OCI-LY1 (cell line): Measurements from ENCODE around the gene CLEC16A.

Source experiments
- H2AFZ ChIP-seq: fragments of 200-600 bp; sonication (generic), shearing (Covaris generic); 2 replicates; pipeline ENCODE4 v1.6.0; 2014; ENCODE audit warnings: antibody characterized with exemption, mild to moderate bottlenecking, low read length
- H3F3A ChIP-seq: fragments of 200-600 bp; sonication (generic), shearing (Covaris generic); 2 replicates; pipeline ENCODE4 v1.6.0; 2014; ENCODE audit warnings: mild to moderate bottlenecking, antibody characterized with exemption, low read length, moderate library complexity; ENCODE audit not compliant: insufficient read depth
- H3K27ac ChIP-seq: fragments of 200-600 bp; sonication (generic); 2 replicates; pipeline ENCODE4 v1.5.1; 2014; ENCODE audit warnings: low read length, mixed run types, mild to moderate bottlenecking, low read depth; ENCODE audit not compliant: poor library complexity, severe bottlenecking
- H3K27me3 ChIP-seq: fragments of 200-600 bp; sonication (generic); 2 replicates; pipeline ENCODE4 v1.6.0; 2014; ENCODE audit warnings: antibody characterized with exemption, mild to moderate bottlenecking, low read length, moderate library complexity; ENCODE audit not compliant: insufficient read depth
- H3K36me3 ChIP-seq: fragments of 200-600 bp; sonication (generic); 2 replicates; pipeline ENCODE4 v1.6.1; 2014; ENCODE audit warnings: mild to moderate bottlenecking, antibody characterized with exemption, low read length, moderate library complexity, mixed read lengths; ENCODE audit not compliant: insufficient read depth
- H3K4me1 ChIP-seq: fragments of 200-600 bp; sonication (generic); 2 replicates; pipeline ENCODE4 v1.5.1; 2014; ENCODE audit warnings: mild to moderate bottlenecking, low read length, moderate library complexity; ENCODE audit not compliant: insufficient read depth, severe bottlenecking
- H3K4me2 ChIP-seq: fragments of 200-600 bp; sonication (generic), shearing (Covaris generic); 2 replicates; pipeline ENCODE4 v1.6.1; 2014; ENCODE audit warnings: low read length
- H3K4me3 ChIP-seq: fragments of 200-600 bp; sonication (generic); 2 replicates; pipeline ENCODE4 v1.5.1; 2014; ENCODE audit warnings: low read length, low read depth, mild to moderate bottlenecking, mixed read lengths; ENCODE audit not compliant: poor library complexity, severe bottlenecking
- H3K79me2 ChIP-seq: fragments of 200-600 bp; shearing (Covaris generic); 2 replicates; pipeline ENCODE4 v1.6.1; 2016; ENCODE audit warnings: mixed run types, low read length, mixed read lengths; ENCODE audit not compliant: insufficient read depth
- H3K9ac ChIP-seq: fragments of 200-600 bp; sonication (generic), shearing (Covaris generic); 2 replicates; pipeline ENCODE4 v1.6.1; 2014; ENCODE audit warnings: mild to moderate bottlenecking, low read length, mixed read lengths
- H3K9me2 ChIP-seq: fragments of 200-600 bp; sonication (generic), shearing (Covaris generic); 2 replicates; pipeline ENCODE4 v1.6.1; 2014; ENCODE audit warnings: low read depth, mild to moderate bottlenecking, low read length, mixed read lengths
- H3K9me3 ChIP-seq: fragments of 200-600 bp; shearing (Covaris generic); 2 replicates; pipeline ENCODE4 v1.6.1; 2014; ENCODE audit warnings: low read length, mixed read lengths
- H4K20me1 ChIP-seq: fragments of 200-600 bp; sonication (generic), shearing (Covaris generic); 2 replicates; pipeline ENCODE4 v1.6.0; 2016; ENCODE audit warnings: mild to moderate bottlenecking, low read length; ENCODE audit not compliant: insufficient read depth
- CTCF ChIP-seq: fragments of 200-600 bp; sonication (generic), shearing (Covaris generic); IDR thresholded peaks from 2 replicates; pipeline ENCODE4 v1.5.1; 2017; ENCODE audit warnings: mild to moderate bottlenecking, antibody characterized with exemption, low read length, moderate library complexity, mixed read lengths
- EZH2 ChIP-seq: fragments of 200-600 bp; sonication (generic), shearing (Covaris generic); IDR thresholded peaks from 2 replicates; pipeline ENCODE4 v1.8.0; 2017; ENCODE audit warnings: borderline replicate concordance, mixed run types, mild to moderate bottlenecking, antibody characterized with exemption, low read length, moderate library complexity, mixed read lengths

CLEC16A gene

DNA sequence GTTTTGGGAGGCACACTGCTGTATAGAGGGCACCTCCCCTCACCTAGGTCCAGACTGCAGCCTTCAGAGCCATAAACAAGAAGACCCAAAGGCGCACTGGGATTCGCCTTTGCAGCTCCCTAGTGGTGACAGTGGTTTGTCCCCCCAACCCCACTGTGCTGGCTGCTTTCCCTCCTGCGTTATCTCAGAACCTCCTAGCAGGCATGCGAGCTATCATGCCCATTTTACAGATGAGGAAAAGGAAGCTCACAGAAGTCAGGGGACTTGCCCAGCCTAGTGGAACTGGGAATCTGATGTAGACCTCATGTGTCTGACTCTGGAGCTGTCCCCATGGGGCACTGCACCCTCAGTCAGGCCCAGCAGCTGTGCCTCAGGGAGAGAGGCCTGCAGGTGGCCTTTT, 115.2 kb downstream of the CLEC16A start:
- Histone ChIP-seq H3K4me1 (peaks cover 19% of the 10 kb centered on the region), H3K36me3 (peaks cover 16% of the 10 kb centered on the region; the same call in 1 of the 2 replicates), H3K9me3 (no peaks in the 10 kb centered on the region), H2AFZ (no peak overlapping the region), H3K4me2 (no peak overlapping the region), H3K79me2 (no peaks in the 10 kb centered on the region), H3K9me2 (no peaks in the 10 kb centered on the region), H3K4me3 (no peak overlapping the region), H3K27ac (no peak overlapping the region), H3K27me3 (no peaks in the 10 kb centered on the region), H3F3A (no peaks in the 10 kb centered on the region), H4K20me1 (no peaks in the 10 kb centered on the region), H3K9ac (no peak overlapping the region)
- TF ChIP-seq CTCF (no peak), EZH2 (no peak)

- Histone ChIP-seq H3K9me3 (no peaks in the 10 kb centered on the region), H3K27ac (no peak overlapping the region), H3K9ac (no peak overlapping the region), H3K4me1 (peaks cover 19% of the 10 kb centered on the region), H3K79me2 (no peaks in the 10 kb centered on the region), H3K9me2 (no peaks in the 10 kb centered on the region), H2AFZ (no peak overlapping the region), H3K4me3 (no peak overlapping the region), H4K20me1 (no peaks in the 10 kb centered on the region), H3K36me3 (peaks cover 24% of the 10 kb centered on the region; the same call in 1 of the 2 replicates), H3F3A (no peaks in the 10 kb centered on the region), H3K27me3 (no peaks in the 10 kb centered on the region), H3K4me2 (no peak overlapping the region)
- TF ChIP-seq CTCF (no peak), EZH2 (no peak)
These were observed 116.0 kb downstream of the CLEC16A start for GRCh38 chr16:11060364-11060763.

- Histone ChIP-seq H3K27me3 (no peaks in the 10 kb centered on the region), H3K4me3 (no peak overlapping the region)
- TF ChIP-seq CTCF, result no peak
These were observed 116.5 kb downstream of the CLEC16A start for GRCh38 chr16:11060842-11061241.

More at GRCh38 chr16:11060842-11061241, 116.5 kb downstream of the CLEC16A start:
- H3K27ac ChIP-seq, result peak overlapping the region; percentile 18
- H4K20me1 ChIP-seq, result no peaks in the 10 kb centered on the region
- no peaks in the 10 kb centered on the region for H3F3A ChIP-seq
- H3K9ac ChIP-seq, result no peak overlapping the region
- H3K9me2 ChIP-seq, result no peaks in the 10 kb centered on the region
- H3K79me2 ChIP-seq, result no peaks in the 10 kb centered on the region
- H2AFZ ChIP-seq, result no peak overlapping the region
- H3K9me3 ChIP-seq, result no peaks in the 10 kb centered on the region
- H3K4me1 ChIP-seq, result peaks cover 20% of the 10 kb centered on the region
- no peak overlapping the region for H3K4me2 ChIP-seq
- H3K36me3 ChIP-seq, result peaks cover 29% of the 10 kb centered on the region; the same call in 1 of the 2 replicates
